T-helper 2 cell treated with Interferon-gamma antibody and Interleukin-4, amounts not matched to agents 100 ng/mL and 5 ng/mL, for 36 hours (primary cell): Measurements from ENCODE around the gene RUNX2. TPM values are rescaled to one million over a fixed set of nuclear protein-coding genes. Genes with fewer than 3 reads are reported as not detected.

Experiments
- intact Hi-C: fragments of 100-400 bp; cut with micrococcal nuclease; formaldehyde crosslinking; loops from one replicate; pipeline ENCODE4 v1.15.1; 2023
- total RNA-seq: library from RNA; stranded (reverse); gene quantifications from 2 replicates; pipeline ENCODE4 v1.2.3, GENCODE V29; 2022

Gene RUNX2
- total RNA-seq, 1 donor from 2014 or later: 34.7 TPM

GRCh38 chr6:45599053-45599452, 270.9 kb downstream of the RUNX2 start:
- intact Hi-C loops: no loop called here

GRCh38 chr6:45605971-45606370, 277.8 kb downstream of the RUNX2 start:
- intact Hi-C loops: no loop called here

- intact Hi-C loops: no loop called here
Measured at GRCh38 chr6:45606831-45607400, 278.8 kb downstream of the RUNX2 start.

- intact Hi-C loops: no loop called here
Measured at GRCh38 chr6:45607798-45608197, 279.7 kb downstream of the RUNX2 start.

- intact Hi-C loops: no loop called here
Measured at GRCh38 chr6:45608252-45608913, 280.3 kb downstream of the RUNX2 start.

- intact Hi-C loops: no loop called here
Measured at GRCh38 chr6:45609141-45609638, 281.1 kb downstream of the RUNX2 start.

GRCh38 chr6:45610374-45610773, 282.2 kb downstream of the RUNX2 start:
- intact Hi-C loops: no loop called here

GRCh38 chr6:45610832-45611231, 282.7 kb downstream of the RUNX2 start:
- intact Hi-C loops: no loop called here

- intact Hi-C loops: no loop called here
Measured at GRCh38 chr6:45611491-45611890, 283.4 kb downstream of the RUNX2 start.

- intact Hi-C loops: no loop called here
Measured at GRCh38 chr6:45613656-45614055, 285.5 kb downstream of the RUNX2 start.

GRCh38 chr6:45614488-45615285, 286.6 kb downstream of the RUNX2 start:
- intact Hi-C loops: no loop called here

GRCh38 chr6:45616209-45616608, 288.1 kb downstream of the RUNX2 start:
- intact Hi-C loops: no loop called here

GRCh38 chr6:45617441-45617840, 289.3 kb downstream of the RUNX2 start:
- intact Hi-C loops: no loop called here

- intact Hi-C loops: no loop called here
Measured at GRCh38 chr6:45618259-45618658, 290.1 kb downstream of the RUNX2 start.

- intact Hi-C loops: no loop called here
Measured at GRCh38 chr6:45619211-45619760, 291.2 kb downstream of the RUNX2 start.

GRCh38 chr6:45619994-45620471, 291.9 kb downstream of the RUNX2 start:
- intact Hi-C loops: no loop called here

- intact Hi-C loops: no loop called here
Measured at GRCh38 chr6:45624228-45624627, 296.1 kb downstream of the RUNX2 start.

GRCh38 chr6:45625191-45625664, 297.1 kb downstream of the RUNX2 start:
- intact Hi-C loops: loop anchor here (5.0 kb wide), 1 partner anchor 33 kb away; no protein-coding TSS in a partner anchor

- intact Hi-C loops: loop anchor here (5.0 kb wide), 1 partner anchor 34 kb away; no protein-coding TSS in a partner anchor
Measured at GRCh38 chr6:45626087-45626891, 298.2 kb downstream of the RUNX2 start.

- intact Hi-C loops: no loop called here
Measured at GRCh38 chr6:45630314-45630713, 302.2 kb downstream of the RUNX2 start.

GRCh38 chr6:45630801-45631200, 302.7 kb downstream of the RUNX2 start:
- intact Hi-C loops: no loop called here
